NT2/D1 (cell line): Measurements from ENCODE around the gene IRX3.

Experiments used
- SUZ12 ChIP-seq: IDR thresholded peaks from 2 replicates; pipeline ENCODE4 v1.6.1; 2011; ENCODE audit not compliant: insufficient read length, insufficient read depth; ENCODE audit errors: extremely low read depth
- YY1 ChIP-seq: IDR thresholded peaks from 2 replicates; pipeline ENCODE4 v1.6.1; 2011; ENCODE audit not compliant: insufficient read length, insufficient read depth
- ZNF274 ChIP-seq: IDR thresholded peaks from 2 replicates; pipeline ENCODE4 v1.6.1; 2011; ENCODE audit warnings: mild to moderate bottlenecking, low read depth, low read length

- TF ChIP-seq ZNF274 (no peak), YY1 (no peak), SUZ12 (peak; percentile 71)
Observed at GRCh38 chr16:54288030-54288834, 1.6 kb upstream of the IRX3 start.
